PC-3 (cell line): ENCODE data around the gene RPP25.

Source experiments
- CTCF ChIP-seq: fragments of 300-600 bp; sonication (generic); conservative IDR thresholded peaks from 2 replicates; pipeline ENCODE4 v1.5.1; 2017; ENCODE audit warnings: antibody characterized with exemption, low read depth, mild to moderate bottlenecking, low read length
- EZH2 ChIP-seq: fragments of 300-600 bp; sonication (generic); IDR thresholded peaks from one replicate; pipeline ENCODE4 v1.6.1; 2017; ENCODE audit warnings: antibody characterized with exemption, mild to moderate bottlenecking, low read length; ENCODE audit not compliant: unreplicated experiment
- EZH2phosphoT487 ChIP-seq: fragments of 300-600 bp; sonication (generic); IDR thresholded peaks from 2 replicates; pipeline ENCODE4 v1.6.1; 2018; ENCODE audit warnings: mild to moderate bottlenecking, antibody characterized with exemption, low read length, borderline replicate concordance

- TF ChIP-seq CTCF, result no peak
- no peak for TF ChIP-seq EZH2phosphoT487
- no peak for TF ChIP-seq EZH2
These were observed 1.8 kb upstream of the RPP25 start for GRCh38 chr15:74958320-74958907.
